Duodenal mucosa (tissue), 2 donors: ENCODE measurements around the gene NPC1L1.

Source experiments
- H3K27ac ChIP-seq: one replicate; pipeline ENCODE4 v1.7.0; 2013; ENCODE audit warnings: low read depth, low read length
- H3K27me3 ChIP-seq, 2 donors: one replicate each; pipeline ENCODE4 v1.7.0; 2013; ENCODE audit warnings: low read length in 2 of 2, control low read depth in 1 of 2; ENCODE audit not compliant: insufficient read depth in 2 of 2, control insufficient read depth in 1 of 2
- H3K36me3 ChIP-seq, 2 donors: one replicate each; pipeline ENCODE4 v1.7.0; 2013; ENCODE audit warnings: low read length in 2 of 2, control low read depth in 1 of 2; ENCODE audit not compliant: insufficient read depth in 2 of 2, control insufficient read depth in 1 of 2
- H3K4me1 ChIP-seq, 2 donors: one replicate each; pipeline ENCODE4 v1.7.0; 2013; ENCODE audit warnings: low read length in 2 of 2, control low read depth in 1 of 2; ENCODE audit not compliant: insufficient read depth in 2 of 2, control insufficient read depth in 1 of 2
- H3K4me3 ChIP-seq, 2 donors: one replicate each; pipeline ENCODE4 v1.7.0; 2013; ENCODE audit warnings: low read length in 2 of 2, low read depth in 1 of 2
- H3K9ac ChIP-seq, 2 donors: one replicate each; pipeline ENCODE4 v1.7.0; 2013; ENCODE audit warnings: low read length in 2 of 2, low read depth in 1 of 2
- H3K9me3 ChIP-seq, 2 donors: one replicate each; pipeline ENCODE4 v1.7.0; 2013; ENCODE audit warnings: low read length in 2 of 2, control low read depth in 1 of 2; ENCODE audit not compliant: control insufficient read depth in 1 of 2

Gene NPC1L1

DNA sequence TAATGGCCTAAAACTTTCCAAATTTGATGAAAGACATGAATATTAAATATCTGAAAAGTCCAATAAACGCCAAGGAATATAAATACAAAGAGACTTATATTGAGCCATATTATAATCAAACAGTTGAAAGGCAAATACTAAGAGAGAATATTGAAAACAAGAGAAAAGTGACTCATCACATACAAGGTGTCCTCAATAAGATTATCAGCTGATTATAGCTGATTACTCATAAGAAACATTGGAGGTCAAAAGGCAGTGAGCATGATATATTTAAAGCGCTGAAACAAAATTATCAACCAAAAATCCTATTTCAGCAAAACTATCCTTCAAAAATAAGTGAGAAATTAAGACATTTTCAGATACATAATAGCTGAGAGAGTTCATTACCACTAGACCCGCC, 7.8 kb upstream of the NPC1L1 start:
- Histone ChIP-seq H3K9ac (no peak overlapping the region), H3K27me3 (no peaks in the 10 kb centered on the region), H3K27ac (no peak overlapping the region), H3K36me3 (no peaks in the 10 kb centered on the region), H3K4me3 (no peak overlapping the region), H3K4me1 (peaks cover 10 to 12% of the 10 kb centered on the region in 2 donors), H3K9me3 (no peaks in the 10 kb centered on the region)

DNA sequence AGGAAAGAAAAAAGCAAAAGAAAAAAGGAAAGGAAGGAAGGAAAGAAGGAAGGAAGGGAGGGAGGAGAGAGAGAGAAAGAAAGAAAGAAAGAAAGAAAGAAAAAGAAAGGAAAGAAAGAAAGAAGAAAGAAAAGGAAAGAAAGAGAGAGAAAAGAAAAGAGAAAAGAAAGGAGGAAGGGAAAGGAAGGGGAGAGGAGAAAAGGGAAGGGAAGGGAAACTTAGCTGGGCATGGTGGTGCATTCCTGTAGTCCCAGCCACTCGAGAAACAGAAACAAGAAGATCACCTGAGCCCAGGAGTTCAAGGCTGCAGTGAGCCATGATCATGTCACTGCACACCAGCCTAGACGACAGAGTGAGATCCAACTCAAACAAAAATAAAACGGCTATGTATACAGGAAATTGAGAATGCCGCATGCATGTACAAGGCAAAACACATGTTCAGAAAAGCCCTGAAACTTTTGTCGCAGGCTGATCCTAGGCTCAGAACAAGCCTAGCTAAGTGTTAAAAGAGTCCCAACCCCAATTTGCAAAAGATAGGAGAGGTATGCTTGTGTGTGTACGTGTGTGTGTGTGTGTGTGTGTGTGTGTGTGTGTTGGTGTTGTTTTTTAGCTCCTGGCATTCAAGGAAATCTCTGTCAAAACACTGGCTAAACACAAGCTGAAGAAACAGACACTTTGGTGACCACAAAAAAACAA, 6.6 kb upstream of the NPC1L1 start:
- Histone ChIP-seq H3K4me1 (peaks cover 19 to 21% of the 10 kb centered on the region in 2 donors), H3K27me3 (no peaks in the 10 kb centered on the region), H3K9ac (no peak overlapping the region), H3K27ac (no peak overlapping the region), H3K4me3 (no peak overlapping the region), H3K36me3 (no peaks in the 10 kb centered on the region), H3K9me3 (no peaks in the 10 kb centered on the region)

DNA sequence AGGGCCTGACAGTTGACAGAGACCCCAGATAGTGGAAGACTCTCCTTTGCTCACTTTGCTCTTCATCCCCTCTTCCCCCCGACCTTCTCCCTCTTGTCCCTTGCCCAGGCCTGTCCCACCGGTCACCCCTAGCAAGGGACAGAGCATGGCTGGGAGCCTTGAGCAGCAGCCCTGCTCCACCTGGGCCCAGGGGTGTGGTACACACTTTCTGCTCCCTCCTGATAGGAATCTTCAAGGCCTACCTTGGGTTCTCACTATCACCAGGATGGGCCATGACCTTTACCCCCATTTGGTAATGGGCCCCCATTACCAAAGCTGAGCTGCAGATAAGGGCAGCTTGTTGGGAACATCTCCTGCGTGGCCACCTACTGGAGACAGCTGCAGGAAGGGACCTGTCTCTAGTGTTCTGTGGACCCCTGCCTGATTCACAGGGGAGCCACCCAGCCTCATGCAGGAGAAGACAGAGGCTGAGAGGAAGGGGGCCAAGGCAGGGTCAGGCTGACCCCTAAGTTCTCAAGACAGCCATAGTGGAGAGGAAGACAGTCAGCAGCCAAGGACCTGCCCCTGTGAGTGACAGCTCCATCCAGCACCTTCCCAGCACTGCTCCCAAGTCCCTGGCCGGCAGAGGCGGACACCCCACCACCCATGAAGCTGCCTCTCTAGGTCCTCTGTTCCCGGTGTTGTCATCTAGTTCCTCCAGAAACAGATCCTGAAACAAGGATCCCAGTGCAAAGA, 913 bp upstream of the NPC1L1 start:
- Histone ChIP-seq H3K27me3 (no peaks in the 10 kb centered on the region), H3K9ac (peak overlapping the region; percentile 43 to 45), H3K27ac (peak overlapping the region; percentile 74), H3K4me1 (peaks cover 35 to 46% of the 10 kb centered on the region in 2 donors), H3K9me3 (no peaks in the 10 kb centered on the region), H3K36me3 (peaks cover 0 to 9% of the 10 kb centered on the region in 2 donors), H3K4me3 (peak overlapping the region; percentile 4 to 34)

DNA sequence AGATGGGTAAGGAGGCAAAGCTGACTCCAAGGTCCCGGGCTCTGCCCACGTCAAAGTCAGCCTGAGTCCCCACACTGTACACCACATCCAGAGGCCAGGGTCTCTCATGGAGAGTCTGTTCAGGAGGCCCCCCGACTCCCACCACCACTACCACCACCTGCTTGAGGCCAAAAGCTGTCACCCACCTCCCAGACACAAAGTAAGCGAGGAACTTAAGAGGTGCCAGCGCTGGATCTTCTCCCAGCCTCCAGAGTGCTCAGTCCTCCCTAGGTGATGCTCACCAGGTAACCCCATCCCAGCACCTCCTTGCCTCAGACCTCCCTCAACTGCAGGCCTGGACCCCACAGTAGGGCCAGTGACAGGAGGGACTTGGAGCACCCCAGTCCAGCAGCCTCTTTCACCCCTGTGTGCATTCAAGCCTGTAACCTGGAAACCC, 520 bp downstream of the NPC1L1 start:
- Histone ChIP-seq H3K4me1 (peaks cover 42 to 57% of the 10 kb centered on the region in 2 donors), H3K9me3 (no peaks in the 10 kb centered on the region), H3K36me3 (peaks cover 0 to 9% of the 10 kb centered on the region in 2 donors), H3K4me3 (peak overlapping the region; percentile 70 to 75), H3K27me3 (no peaks in the 10 kb centered on the region), H3K9ac (peak overlapping the region; percentile 86 to 87), H3K27ac (peak overlapping the region; percentile 74)

DNA sequence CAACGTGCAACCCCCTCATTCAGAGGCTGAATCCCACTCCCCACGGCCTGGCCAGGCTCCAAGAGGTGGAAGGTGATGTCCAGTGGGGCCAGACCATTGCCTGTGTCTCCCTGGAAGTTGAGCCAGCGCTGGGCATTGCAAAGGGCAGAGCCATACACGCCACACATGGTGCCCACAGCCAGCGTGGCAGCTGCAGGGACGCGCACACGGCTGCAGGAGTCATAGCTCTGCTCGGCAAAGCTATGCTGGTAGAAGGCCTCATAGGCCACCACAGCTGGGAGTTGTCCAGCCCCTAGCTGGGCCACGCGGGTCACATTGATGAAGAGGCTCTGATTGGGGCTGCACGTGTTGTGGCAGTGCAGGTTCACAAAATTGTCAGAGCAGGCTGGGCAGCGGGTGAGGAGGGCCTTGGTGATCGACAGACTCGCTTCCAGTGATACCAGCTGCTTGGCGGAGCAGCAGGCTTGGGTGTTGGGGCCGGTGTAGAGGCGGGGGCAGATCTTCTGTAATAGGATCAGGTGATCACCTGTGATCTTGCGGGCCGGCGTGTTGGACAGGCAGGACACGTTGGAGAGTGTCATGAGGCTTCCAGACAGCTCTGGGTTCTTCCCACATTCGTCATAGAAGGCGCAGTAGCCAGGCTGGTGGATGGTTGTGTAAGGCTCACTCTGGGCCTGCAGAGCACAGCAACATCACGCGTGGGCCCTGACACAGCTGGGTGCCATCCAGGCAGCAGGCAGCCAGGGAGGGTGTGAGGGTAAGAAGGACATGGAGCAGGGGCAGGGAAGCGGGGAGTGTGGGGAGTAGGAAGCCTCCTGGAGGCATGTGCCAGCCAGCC, 1.2 kb downstream of the NPC1L1 start:
- H3K9me3 ChIP-seq = no peaks in the 10 kb centered on the region

DNA sequence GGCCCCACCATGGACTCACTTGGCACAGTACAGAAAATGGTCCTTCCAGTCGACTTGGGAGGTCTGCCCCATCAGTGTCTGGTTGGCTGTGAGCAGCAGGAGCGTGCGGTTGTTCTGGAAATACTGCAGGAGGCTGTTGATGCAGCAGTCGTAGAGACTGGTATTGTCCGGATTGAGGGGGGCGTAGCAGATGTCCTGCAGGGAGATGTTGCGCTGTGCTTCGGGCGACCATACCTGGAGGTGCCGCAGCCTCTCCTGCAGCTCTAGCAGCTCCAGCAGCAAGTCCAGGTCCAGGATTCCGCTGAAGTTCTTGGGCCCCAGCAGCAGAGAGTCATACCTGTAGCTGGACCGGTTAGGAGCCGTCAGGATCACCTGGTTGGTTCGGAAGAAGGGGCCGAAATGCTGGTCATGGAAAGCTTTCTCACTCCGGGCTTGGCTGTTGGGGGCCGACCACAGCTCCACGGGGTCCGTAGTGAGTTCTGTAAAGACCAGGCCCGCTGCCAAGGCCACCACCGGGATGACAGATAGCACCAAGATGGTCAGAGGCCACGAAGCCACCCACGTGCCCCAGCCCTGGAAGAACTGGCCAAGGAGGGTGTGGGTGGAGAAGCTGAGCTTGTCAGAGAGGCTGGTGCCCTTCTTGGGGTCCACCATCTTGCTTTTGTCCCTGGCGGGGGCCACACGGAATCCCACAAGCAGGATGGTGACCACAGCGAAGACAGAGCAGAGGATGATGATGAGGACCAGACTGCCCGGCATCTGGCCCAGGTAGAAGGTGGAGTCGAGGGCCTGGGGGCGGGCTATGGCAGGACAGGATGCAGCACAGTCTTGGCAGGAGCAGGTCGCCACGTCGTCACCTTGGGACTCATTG, 2.1 kb downstream of the NPC1L1 start:
- Histone ChIP-seq H3K4me3 (peak overlapping the region; percentile 70 to 75), H3K4me1 (peaks cover 47 to 58% of the 10 kb centered on the region in 2 donors), H3K9me3 (no peaks in the 10 kb centered on the region), H3K36me3 (peaks cover 0 to 14% of the 10 kb centered on the region in 2 donors), H3K9ac (peak overlapping the region; percentile 45 to 61), H3K27me3 (no peaks in the 10 kb centered on the region), H3K27ac (no peak overlapping the region)

More for the DNA sequence above, 1.2 kb downstream of the NPC1L1 start:
- Histone ChIP-seq H3K27ac (no peak overlapping the region), H3K4me3 (peak overlapping the region; percentile 70 to 75), H3K36me3 (peaks cover 0 to 9% of the 10 kb centered on the region in 2 donors), H3K9ac (peak overlapping the region; percentile 86 to 87), H3K27me3 (no peaks in the 10 kb centered on the region), H3K4me1 (peaks cover 45 to 57% of the 10 kb centered on the region in 2 donors)

DNA sequence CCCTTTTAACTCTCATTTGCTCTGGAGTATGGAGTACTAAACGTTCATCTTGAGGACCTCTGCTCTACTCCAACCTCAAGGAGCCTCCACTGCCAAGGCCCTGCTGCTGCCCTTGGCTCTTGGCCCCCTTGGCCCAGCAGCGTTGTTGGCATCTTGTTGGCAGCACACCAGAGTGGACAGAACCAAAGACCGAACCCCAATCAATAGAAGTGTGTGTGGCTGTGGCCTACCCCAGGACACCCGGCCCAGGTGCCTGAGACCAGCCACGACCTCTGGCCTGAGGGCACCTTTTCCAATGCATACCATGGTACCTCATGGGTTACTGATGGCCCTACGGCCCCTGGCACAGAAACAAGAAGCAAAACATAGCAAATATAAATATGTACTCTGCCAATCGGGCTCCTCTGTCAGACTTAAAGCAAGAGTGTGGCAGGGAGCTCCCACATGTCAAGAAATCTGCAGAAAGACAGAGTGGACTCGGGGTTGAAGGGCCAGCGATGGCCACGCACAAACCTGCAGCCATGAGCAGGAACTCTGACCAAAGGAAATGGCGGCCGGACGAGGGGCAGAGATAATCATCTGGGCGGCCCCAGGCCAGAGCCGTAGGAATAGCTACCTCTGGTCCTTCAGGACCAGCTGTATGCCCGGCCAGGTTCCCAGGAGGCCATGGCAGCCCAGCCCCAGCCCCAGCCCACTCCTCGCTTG, 2.9 kb downstream of the NPC1L1 start:
- Histone ChIP-seq H3K36me3 (peaks cover 0 to 22% of the 10 kb centered on the region in 2 donors), H3K9ac (peak overlapping the region; percentile 45 to 61), H3K4me3 (peak overlapping the region; percentile 70 to 75), H3K9me3 (no peaks in the 10 kb centered on the region), H3K4me1 (peaks cover 43 to 61% of the 10 kb centered on the region in 2 donors), H3K27me3 (no peaks in the 10 kb centered on the region), H3K27ac (no peak overlapping the region)

DNA sequence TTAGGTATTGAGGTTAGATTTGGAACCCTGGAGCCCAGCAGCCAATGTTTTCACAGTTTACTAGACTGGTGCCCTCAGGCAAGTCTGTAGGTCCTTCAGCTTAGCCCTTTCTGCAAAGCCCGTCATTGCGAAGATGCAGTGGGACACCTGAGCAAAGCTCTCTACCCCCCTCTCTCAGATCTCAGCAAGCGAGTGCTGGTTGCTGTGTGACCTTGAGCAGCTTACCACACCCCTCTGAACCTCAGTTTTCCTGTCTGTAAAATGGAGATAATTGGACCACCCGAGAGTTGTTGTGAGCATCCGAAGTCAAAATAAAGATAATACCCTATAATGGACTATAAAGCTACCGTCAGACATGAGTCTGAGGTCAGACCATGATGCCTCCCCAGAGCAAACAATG, 3.7 kb downstream of the NPC1L1 start:
- no peaks in the 10 kb centered on the region for H3K27me3 ChIP-seq
- no peak overlapping the region for H3K27ac ChIP-seq
- peaks cover 35 to 53% of the 10 kb centered on the region in 2 donors for H3K4me1 ChIP-seq
- H3K9me3 ChIP-seq = no peaks in the 10 kb centered on the region
- peak overlapping the region; percentile 70 to 75 for H3K4me3 ChIP-seq
- peaks cover 0 to 24% of the 10 kb centered on the region in 2 donors for H3K36me3 ChIP-seq
- peak overlapping the region; percentile 45 to 61 for H3K9ac ChIP-seq

DNA sequence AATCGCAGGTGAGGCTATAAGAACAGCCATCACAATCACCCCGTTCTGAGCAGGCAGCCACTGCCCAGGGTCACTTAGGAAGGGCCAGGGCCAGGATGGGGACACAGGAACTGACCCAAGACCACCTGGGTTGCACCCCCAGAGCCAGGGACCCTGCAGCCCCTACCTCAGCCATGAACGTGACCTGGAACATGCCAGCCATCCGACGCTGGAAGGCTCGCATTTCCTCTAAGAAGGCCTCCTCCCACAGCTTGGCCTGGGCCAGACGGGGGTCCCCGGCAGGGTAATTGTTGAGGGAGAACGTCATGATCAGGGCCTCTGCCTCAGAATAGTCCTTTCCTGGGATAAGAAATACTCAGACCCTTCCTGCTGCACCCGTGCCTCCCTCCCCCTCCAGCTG, 5.0 kb downstream of the NPC1L1 start:
- H3K4me3 ChIP-seq = peak overlapping the region; percentile 70 to 75
- H3K27ac ChIP-seq = no peak overlapping the region
- H3K9ac ChIP-seq = no peak overlapping the region
- peaks cover 27 to 44% of the 10 kb centered on the region in 2 donors for H3K4me1 ChIP-seq
- no peaks in the 10 kb centered on the region for H3K9me3 ChIP-seq
- H3K27me3 ChIP-seq = no peaks in the 10 kb centered on the region
- H3K36me3 ChIP-seq = peaks cover 0 to 37% of the 10 kb centered on the region in 2 donors
